ENCODE results near the gene ADO. TPM values are rescaled to one million over a fixed set of nuclear protein-coding genes. Genes with fewer than 3 reads are reported as not detected.

The ADO gene
- total and polyA plus RNA-seq, 2 of the 13 experiments (the other 11 are each of a cell fraction or from before 2014, with no cell fraction given) = 8.9 to 15.9 TPM

DNA sequence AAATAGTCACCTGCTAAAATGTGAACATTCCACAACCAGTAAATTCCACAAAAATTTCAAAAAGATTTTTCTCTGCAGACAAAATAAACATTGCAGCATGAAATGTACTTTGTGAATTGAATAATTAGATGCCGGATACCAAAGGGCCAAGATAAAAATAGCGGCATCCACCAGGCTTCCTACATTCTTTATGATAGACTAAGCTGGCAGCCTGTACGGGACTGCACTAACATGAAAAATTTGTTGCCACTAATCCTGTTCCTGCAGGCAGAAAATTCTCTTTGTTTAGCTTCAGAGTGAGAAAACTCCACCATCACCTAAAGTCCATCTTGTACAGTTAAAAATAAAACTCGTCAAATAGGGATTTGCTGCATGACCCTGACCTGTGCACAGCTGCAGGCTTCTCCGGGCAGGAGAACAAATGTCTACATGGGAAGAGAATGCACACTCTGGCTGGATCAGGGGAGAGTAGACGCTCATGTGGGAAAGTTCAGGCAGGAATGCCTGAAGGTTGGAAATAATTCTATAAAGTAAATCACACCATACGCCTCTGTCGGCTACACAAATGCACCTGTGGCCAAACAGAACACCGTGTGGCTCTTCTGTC lies 15.6 kb upstream of the ADO start (continued):
- TF ChIP-seq MEF2D (CRISPR knock-in tag; IDR thresholded peaks at IDR 0.05) = peak; percentile 78; the same call in 1 of the 2 replicates
- TF ChIP-seq ATF4 (CRISPR knock-in tag; IDR thresholded peaks at IDR 0.05) = no peak

DNA sequence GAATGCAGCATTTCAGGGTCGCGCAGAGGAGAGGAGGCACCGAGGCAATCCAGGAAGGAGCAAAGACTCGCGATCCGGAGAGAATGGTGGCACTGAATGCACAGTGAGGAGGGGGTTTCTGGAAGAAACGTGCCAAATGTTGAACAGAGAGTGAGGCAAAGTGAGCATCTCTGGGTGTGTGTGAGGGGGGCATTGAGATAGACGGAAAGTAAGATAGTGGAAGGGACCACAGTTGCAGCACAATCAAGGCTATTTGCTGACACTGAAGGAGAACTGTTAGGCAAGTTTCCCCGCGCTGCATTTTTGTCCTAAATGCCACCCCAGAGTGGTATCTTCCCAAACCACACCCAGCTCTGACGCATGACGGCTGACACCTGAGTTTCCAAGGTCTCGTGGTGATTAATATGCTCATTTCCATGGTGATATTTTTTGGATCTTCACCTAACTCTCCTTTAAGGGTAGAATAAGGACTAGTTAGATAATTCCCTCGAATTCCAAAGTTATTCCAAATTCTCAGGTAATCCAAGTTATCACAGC lies 14.4 kb upstream of the ADO start:
- Histone ChIP-seq H3K4me1 (ENCODE audit: insufficient read depth, low read length) (peaks cover 18% of the 10 kb centered on the region), H3K36me3 (replicated peaks in 1 of 2; ENCODE audit: control insufficient read depth in 1 of 2, insufficient read depth in 2 of 2, low read length in 2 of 2) (no peaks in the 10 kb centered on the region), H2AFZ (ENCODE audit: low read length) (no peak overlapping the region), H3K79me2 (ENCODE audit: insufficient read depth, low read length) (no peaks in the 10 kb centered on the region), H3K27me3 (ENCODE audit: control insufficient read depth in 1 of 2, insufficient read depth in 2 of 2, low read length in 2 of 2) (no peaks in the 10 kb centered on the region), H3K9me3 (ENCODE audit: low read length) (no peaks in the 10 kb centered on the region), H3K4me2 (ENCODE audit: low read depth, low read length) (no peak overlapping the region), H3K4me3 (replicated peaks in 1 of 3; ENCODE audit: insufficient read depth in 1 of 3, low read depth in 2 of 3, low read length in 3 of 3) (no peak overlapping the region), H3K9ac (ENCODE audit: insufficient read depth, low read depth, low read length) (no peak overlapping the region), H3K27ac (ENCODE audit: extremely low read length, insufficient read depth, low read length) (no peak overlapping the region), H4K20me1 (ENCODE audit: insufficient read depth, low read length) (no peaks in the 10 kb centered on the region)
- CTCF ChIA-PET (ENCODE audit: low intra/inter-chr PET ratio, low total read pairs) = no interaction called here
- in situ Hi-C loops (cut with HindIII; ENCODE audit: extremely low pct_ligation_motif_present, low pct_unique_long_range_greater_than_20kb) (no loop called here), intact Hi-C loops (cut with micrococcal nuclease; ENCODE audit: unreplicated experiment) (no loop called here)
- WGBS (ENCODE audit: low lambda C conversion rate) = 56% methylated on average over 14 of the region's 14 CpGs
- no peak for ATAC-seq
- BruUV-seq (replicated peaks) = no TSS peak
- no peak for DNase-seq (ENCODE audit: low spot score)
- POLR2A ChIA-PET = no interaction called here
- FAIRE-seq = no peak
- TF ChIP-seq ZNF616 (CRISPR knock-in tag; IDR thresholded peaks at IDR 0.05; ENCODE audit: low read depth) (no peak), PRMT3 (CRISPR knock-in tag; IDR thresholded peaks at IDR 0.05; ENCODE audit: borderline replicate concordance, low read depth) (no peak)

DNA sequence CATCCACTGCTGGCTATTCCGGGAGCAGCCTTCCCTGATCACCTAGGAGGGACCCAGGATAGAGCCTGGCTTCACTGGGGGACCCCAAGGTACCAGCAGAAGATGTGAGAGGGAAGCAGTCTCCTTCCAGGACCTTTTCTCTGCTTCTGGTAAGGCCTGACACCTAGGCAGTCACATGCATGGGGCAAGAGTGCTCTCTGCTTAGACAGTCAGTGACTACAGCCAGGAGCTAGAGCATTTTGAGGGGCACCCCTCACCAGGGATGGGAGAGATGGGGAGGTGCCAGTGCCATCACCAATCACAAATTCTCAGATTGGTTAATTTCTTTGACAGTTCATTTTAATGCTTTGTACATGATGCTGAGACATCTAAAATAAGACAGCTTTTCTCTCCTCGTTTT lies 13.9 kb upstream of the ADO start:
- 0% methylated on average over 2 of the region's 2 CpGs for WGBS (ENCODE audit: low lambda C conversion rate)
- Histone ChIP-seq H3K36me3 (replicated peaks in 1 of 2; ENCODE audit: control insufficient read depth in 1 of 2, insufficient read depth in 2 of 2, low read length in 2 of 2) (no peaks in the 10 kb centered on the region), H3K9ac (ENCODE audit: insufficient read depth, low read depth, low read length) (no peak overlapping the region), H3K27me3 (ENCODE audit: control insufficient read depth in 1 of 2, insufficient read depth in 2 of 2, low read length in 2 of 2) (no peaks in the 10 kb centered on the region), H3K79me2 (ENCODE audit: insufficient read depth, low read length) (no peaks in the 10 kb centered on the region), H4K20me1 (ENCODE audit: insufficient read depth, low read length) (no peaks in the 10 kb centered on the region), H3K9me3 (ENCODE audit: low read length) (no peaks in the 10 kb centered on the region), H3K4me2 (ENCODE audit: low read depth, low read length) (no peak overlapping the region), H3K4me3 (replicated peaks in 1 of 3; ENCODE audit: insufficient read depth in 1 of 3, low read depth in 2 of 3, low read length in 3 of 3) (no peak overlapping the region), H3K4me1 (ENCODE audit: insufficient read depth, low read length) (peaks cover 18% of the 10 kb centered on the region), H2AFZ (ENCODE audit: low read length) (no peak overlapping the region), H3K27ac (ENCODE audit: extremely low read length, insufficient read depth, low read length) (no peak overlapping the region)
- DNase-seq (ENCODE audit: low spot score) (no peak), FAIRE-seq (no peak), ATAC-seq (no peak)
- no TSS peak for BruUV-seq (replicated peaks)
- TF ChIP-seq MEF2D (CRISPR knock-in tag; IDR thresholded peaks at IDR 0.05) = no peak
- TF ChIP-seq ZNF33A (CRISPR knock-in tag; IDR thresholded peaks at IDR 0.05; ENCODE audit: borderline replicate concordance) = no peak
- TF ChIP-seq CSRNP2 (CRISPR knock-in tag; conservative IDR thresholded peaks at IDR 0.05; ENCODE audit: low read depth) = no peak
- no peak for TF ChIP-seq NR2F1 (CRISPR knock-in tag; IDR thresholded peaks at IDR 0.05)
- ChIA-PET POLR2A (no interaction called here), CTCF (ENCODE audit: low intra/inter-chr PET ratio, low total read pairs) (no interaction called here)
- in situ Hi-C loops (cut with HindIII; ENCODE audit: extremely low pct_ligation_motif_present, low pct_unique_long_range_greater_than_20kb) = no loop called here
- intact Hi-C loops (cut with micrococcal nuclease; ENCODE audit: unreplicated experiment) = no loop called here
